ENCODE results near the gene KCTD17. TPM values are rescaled to one million over a fixed set of nuclear protein-coding genes. Genes with fewer than 3 reads are reported as not detected.

Gene KCTD17
- total and polyA plus RNA-seq, 10 donors: 10.7 to 27.5 (median 17.3) TPM

GRCh38 chr22:37008365-37008764 is 43.2 kb upstream of the KCTD17 start:
- H3K4me1 ChIP-seq: peaks cover 0 to 22% (median 11%) of the 10 kb centered on the region in 6 donors
- no peak for TF ChIP-seq POLR2AphosphoS5 (IDR thresholded peaks at IDR 0.05)
- no peak for TF ChIP-seq CTCF (IDR thresholded peaks at IDR 0.05 in 8 of 11, conservative IDR thresholded peaks at IDR 0.05 in 3 of 11)
- TF ChIP-seq POLR2A (IDR thresholded peaks at IDR 0.05): no peak
- H3K36me3 ChIP-seq: no peaks in the 10 kb centered on the region
- peaks cover 0 to 5% (median 0%) of the 10 kb centered on the region in 8 donors for H3K9me3 ChIP-seq
- H3K27me3 ChIP-seq (replicated peaks in 1 of 7): peaks cover 0 to 5% (median 0%) of the 10 kb centered on the region in 7 donors
- DNase-seq: no peak
- 10 to 25% (median 18%) methylated on average over 2 of the region's 2 CpGs for WGBS, 5 donors
- no peak overlapping the region for H3K27ac ChIP-seq
- no peak overlapping the region for H3K4me3 ChIP-seq
- intact Hi-C loops (cut with DNase I; ENCODE audit: low total_unique reads): no loop called here

- peaks cover 0 to 5% (median 0%) of the 10 kb centered on the region in 8 donors for H3K9me3 ChIP-seq
- TF ChIP-seq CTCF (IDR thresholded peaks at IDR 0.05 in 8 of 11, conservative IDR thresholded peaks at IDR 0.05 in 3 of 11) (no peak), POLR2AphosphoS5 (IDR thresholded peaks at IDR 0.05) (no peak), POLR2A (IDR thresholded peaks at IDR 0.05) (no peak)
- H3K36me3 ChIP-seq: no peaks in the 10 kb centered on the region
- H3K27me3 ChIP-seq (replicated peaks in 1 of 7): peaks cover 0 to 5% (median 0%) of the 10 kb centered on the region in 7 donors
- no peak overlapping the region for H3K4me3 ChIP-seq
- WGBS, 5 donors: 42 to 78% (median 64%) methylated on average over 2 of the region's 2 CpGs
- H3K4me1 ChIP-seq: peaks cover 0 to 22% (median 11%) of the 10 kb centered on the region in 6 donors
- intact Hi-C loops (cut with DNase I; ENCODE audit: low total_unique reads): no loop called here
- no peak for DNase-seq
- H3K27ac ChIP-seq: no peak overlapping the region
Observed at GRCh38 chr22:37009490-37009889, 42.1 kb upstream of the KCTD17 start.

- TF ChIP-seq CTCF (IDR thresholded peaks at IDR 0.05 in 8 of 11, conservative IDR thresholded peaks at IDR 0.05 in 3 of 11) (no peak), POLR2AphosphoS5 (IDR thresholded peaks at IDR 0.05) (no peak), POLR2A (IDR thresholded peaks at IDR 0.05) (no peak)
- WGBS, 5 donors: 76 to 96% (median 91%) methylated on average over 4 of the region's 4 CpGs
- H3K36me3 ChIP-seq: no peaks in the 10 kb centered on the region
- H3K4me1 ChIP-seq: peaks cover 0 to 22% (median 12%) of the 10 kb centered on the region in 6 donors
- no peak overlapping the region for H3K27ac ChIP-seq
- H3K9me3 ChIP-seq: peaks cover 0 to 2% (median 0%) of the 10 kb centered on the region in 8 donors
- H3K27me3 ChIP-seq (replicated peaks in 1 of 7): peaks cover 0 to 5% (median 0%) of the 10 kb centered on the region in 7 donors
- DNase-seq: no peak
- H3K4me3 ChIP-seq: no peak overlapping the region
- intact Hi-C loops (cut with DNase I; ENCODE audit: low total_unique reads): no loop called here
Observed at GRCh38 chr22:37010174-37010573, 41.4 kb upstream of the KCTD17 start.

- Histone ChIP-seq H3K36me3 (no peaks in the 10 kb centered on the region), H3K27me3 (replicated peaks in 1 of 7) (peaks cover 0 to 5% (median 0%) of the 10 kb centered on the region in 7 donors), H3K4me1 (peaks cover 0 to 22% (median 12%) of the 10 kb centered on the region in 6 donors), H3K27ac (no peak overlapping the region), H3K4me3 (no peak overlapping the region), H3K9me3 (no peaks in the 10 kb centered on the region)
- no peak for DNase-seq
- WGBS, 5 donors: 84 to 92% (median 89%) methylated on average over 11 to 20 of the region's 20 CpGs
- intact Hi-C loops (cut with DNase I; ENCODE audit: low total_unique reads): no loop called here
- no peak for TF ChIP-seq POLR2A (IDR thresholded peaks at IDR 0.05)
- TF ChIP-seq CTCF (IDR thresholded peaks at IDR 0.05 in 8 of 11, conservative IDR thresholded peaks at IDR 0.05 in 3 of 11): no peak
- no peak for TF ChIP-seq POLR2AphosphoS5 (IDR thresholded peaks at IDR 0.05)
Observed at GRCh38 chr22:37010976-37011375, 40.6 kb upstream of the KCTD17 start.
